Testis (tissue), 2 donors: ENCODE results near the gene RNF167.

Experiments used
- CTCF ChIP-seq, 3 experiments: fragments of 450-650 bp in 2 of 3; fragments of 200-600 bp in 1 of 3; sonication (generic) in 1 of 3; IDR thresholded peaks; one replicate each; pipeline ENCODE4 v1.5.1; 2016 to 2019; ENCODE audit warnings: antibody characterized with exemption in 3 of 3, mild to moderate bottlenecking in 2 of 3, moderate library complexity in 1 of 3
- POLR2A ChIP-seq: fragments of 450-650 bp; IDR thresholded peaks from one replicate; pipeline ENCODE4 v1.6.1; 2017; ENCODE audit warnings: antibody characterized with exemption, mild to moderate bottlenecking, moderate library complexity

GRCh38 chr17:4892499-4893221 is 47.4 kb upstream of the RNF167 start:
- TF ChIP-seq CTCF (IDR thresholded peaks at IDR 0.05) (no peak), POLR2A (no peak)
